ENCODE data around the gene LGALSL. TPM values are rescaled to one million over a fixed set of nuclear protein-coding genes. Genes with fewer than 3 reads are reported as not detected.

LGALSL gene
- total and polyA plus RNA-seq, 2 experiments from 2014 or later: 0.43 to 0.60 TPM

GRCh38 chr2:64474636-64475035, 20.7 kb downstream of the LGALSL start:
- H4K20me1 ChIP-seq (ENCODE audit: insufficient read depth): no peaks in the 10 kb centered on the region
- TF ChIP-seq EZH2 (IDR thresholded peaks at IDR 0.05; ENCODE audit: insufficient read depth, poor library complexity, severe bottlenecking) (no peak), EZH2phosphoT487 (IDR thresholded peaks at IDR 0.05; ENCODE audit: insufficient read depth, low read depth) (no peak)
- no peaks in the 10 kb centered on the region for H3F3A ChIP-seq (ENCODE audit: insufficient read depth)
- no peak overlapping the region for H3K4me2 ChIP-seq (ENCODE audit: unreplicated experiment)
- H3K9ac ChIP-seq: no peak overlapping the region
- no peaks in the 10 kb centered on the region for H3K4me1 ChIP-seq (ENCODE audit: insufficient read depth)
- no peaks in the 10 kb centered on the region for H3K79me2 ChIP-seq (ENCODE audit: insufficient read depth)
- in situ Hi-C loops (cut with MboI): loop anchor here (25.0 kb wide), 1 partner anchor 437 kb away; no protein-coding TSS in a partner anchor
- H3K27ac ChIP-seq: no peak overlapping the region
- no peaks in the 10 kb centered on the region for H3K9me3 ChIP-seq (ENCODE audit: low read depth)
- WGBS, 2 experiments (ENCODE audit: low coverage in 1 of 2, low lambda C conversion rate in 2 of 2, missing lambda C conversion rate in 2 of 2): 36 to 60% methylated on average over 1 of the region's 1 CpG
- H3K36me3 ChIP-seq (ENCODE audit: low read depth): no peaks in the 10 kb centered on the region
- no peaks in the 10 kb centered on the region for H3K9me2 ChIP-seq (ENCODE audit: insufficient read depth)
- H3K4me3 ChIP-seq: no peak overlapping the region
- no peak for DNase-seq
- H2AFZ ChIP-seq: no peak overlapping the region
- peaks cover 37% of the 10 kb centered on the region for H3K27me3 ChIP-seq (replicated peaks; ENCODE audit: insufficient read depth)

GRCh38 chr2:64477037-64477436, 23.1 kb downstream of the LGALSL start:
- H3K27ac ChIP-seq: no peak overlapping the region
- peaks cover 38% of the 10 kb centered on the region for H3K27me3 ChIP-seq (replicated peaks; ENCODE audit: insufficient read depth)
- no peaks in the 10 kb centered on the region for H3K36me3 ChIP-seq (ENCODE audit: low read depth)
- H3F3A ChIP-seq (ENCODE audit: insufficient read depth): 0 out of 2 replicates have a peak, but pooled peaks cover under 1% of the 10 kb centered on the region
- DNase-seq: no peak
- H3K9me2 ChIP-seq (ENCODE audit: insufficient read depth): no peaks in the 10 kb centered on the region
- no peak overlapping the region for H3K4me2 ChIP-seq (ENCODE audit: unreplicated experiment)
- H3K9me3 ChIP-seq (ENCODE audit: low read depth): no peaks in the 10 kb centered on the region
- in situ Hi-C loops (cut with MboI): loop anchor here (25.0 kb wide), 1 partner anchor 440 kb away; no protein-coding TSS in a partner anchor
- H3K79me2 ChIP-seq (ENCODE audit: insufficient read depth): no peaks in the 10 kb centered on the region
- TF ChIP-seq EZH2phosphoT487 (IDR thresholded peaks at IDR 0.05; ENCODE audit: insufficient read depth, low read depth) (no peak), EZH2 (IDR thresholded peaks at IDR 0.05; ENCODE audit: insufficient read depth, poor library complexity, severe bottlenecking) (no peak)
- WGBS, 2 experiments (ENCODE audit: low coverage in 1 of 2, low lambda C conversion rate in 2 of 2, missing lambda C conversion rate in 2 of 2): 68 to 71% methylated on average over 1 of the region's 1 CpG
- no peaks in the 10 kb centered on the region for H4K20me1 ChIP-seq (ENCODE audit: insufficient read depth)
- no peak overlapping the region for H3K9ac ChIP-seq
- no peak overlapping the region for H3K4me3 ChIP-seq
- H2AFZ ChIP-seq: no peak overlapping the region
- no peaks in the 10 kb centered on the region for H3K4me1 ChIP-seq (ENCODE audit: insufficient read depth)

GRCh38 chr2:64477979-64478378, 24.0 kb downstream of the LGALSL start:
- Histone ChIP-seq H3K27me3 (replicated peaks; ENCODE audit: insufficient read depth) (peaks cover 36% of the 10 kb centered on the region), H3K4me1 (ENCODE audit: insufficient read depth) (peaks cover 5% of the 10 kb centered on the region; the same call in 1 of the 2 replicates), H3K4me3 (no peak overlapping the region), H3K9me2 (ENCODE audit: insufficient read depth) (no peaks in the 10 kb centered on the region), H3K79me2 (ENCODE audit: insufficient read depth) (no peaks in the 10 kb centered on the region), H4K20me1 (ENCODE audit: insufficient read depth) (no peaks in the 10 kb centered on the region), H3K9me3 (ENCODE audit: low read depth) (no peaks in the 10 kb centered on the region), H3K4me2 (ENCODE audit: unreplicated experiment) (no peak overlapping the region), H3K27ac (no peak overlapping the region), H2AFZ (no peak overlapping the region), H3K36me3 (ENCODE audit: low read depth) (no peaks in the 10 kb centered on the region), H3K9ac (no peak overlapping the region), H3F3A (ENCODE audit: insufficient read depth) (peaks cover 7% of the 10 kb centered on the region; the same call in 1 of the 2 replicates)
- in situ Hi-C loops (cut with MboI): loop anchor here (25.0 kb wide), 1 partner anchor 441 kb away; no protein-coding TSS in a partner anchor
- no peak for TF ChIP-seq EZH2 (IDR thresholded peaks at IDR 0.05; ENCODE audit: insufficient read depth, poor library complexity, severe bottlenecking)
- no peak for TF ChIP-seq EZH2phosphoT487 (IDR thresholded peaks at IDR 0.05; ENCODE audit: insufficient read depth, low read depth)
- DNase-seq: no peak
- 47 to 50% methylated on average over 4 of the region's 4 CpGs for WGBS, 2 experiments (ENCODE audit: low coverage in 1 of 2, low lambda C conversion rate in 2 of 2, missing lambda C conversion rate in 2 of 2)

- 76 to 87% methylated on average over 3 of the region's 3 CpGs for WGBS, 2 experiments (ENCODE audit: low coverage in 1 of 2, low lambda C conversion rate in 2 of 2, missing lambda C conversion rate in 2 of 2)
- no peak for DNase-seq
- H3K79me2 ChIP-seq (ENCODE audit: insufficient read depth): no peaks in the 10 kb centered on the region
- H3K9me3 ChIP-seq (ENCODE audit: low read depth): no peaks in the 10 kb centered on the region
- H3K36me3 ChIP-seq (ENCODE audit: low read depth): no peaks in the 10 kb centered on the region
- peaks cover 12% of the 10 kb centered on the region; the same call in 1 of the 2 replicates for H3F3A ChIP-seq (ENCODE audit: insufficient read depth)
- H4K20me1 ChIP-seq (ENCODE audit: insufficient read depth): no peaks in the 10 kb centered on the region
- TF ChIP-seq EZH2 (IDR thresholded peaks at IDR 0.05; ENCODE audit: insufficient read depth, poor library complexity, severe bottlenecking) (no peak), EZH2phosphoT487 (IDR thresholded peaks at IDR 0.05; ENCODE audit: insufficient read depth, low read depth) (no peak)
- H3K4me2 ChIP-seq (ENCODE audit: unreplicated experiment): no peak overlapping the region
- peaks cover 5% of the 10 kb centered on the region; the same call in 1 of the 2 replicates for H3K4me1 ChIP-seq (ENCODE audit: insufficient read depth)
- peaks cover 36% of the 10 kb centered on the region for H3K27me3 ChIP-seq (replicated peaks; ENCODE audit: insufficient read depth)
- H3K9me2 ChIP-seq (ENCODE audit: insufficient read depth): no peaks in the 10 kb centered on the region
- in situ Hi-C loops (cut with MboI): loop anchor here (25.0 kb wide), 1 partner anchor 441 kb away; no protein-coding TSS in a partner anchor
- no peak overlapping the region for H3K27ac ChIP-seq
- H2AFZ ChIP-seq: no peak overlapping the region
- H3K9ac ChIP-seq: no peak overlapping the region
- no peak overlapping the region for H3K4me3 ChIP-seq
Measured at GRCh38 chr2:64478502-64479230, 24.7 kb downstream of the LGALSL start.

Data from GM23248 (cell line).